ENCODE data around the gene COX20. TPM values are rescaled to one million over a fixed set of nuclear protein-coding genes. Genes with fewer than 3 reads are reported as not detected.

The COX20 gene
- total and polyA plus RNA-seq, 10 of the 15 experiments (the other 5 are each of a cell fraction or from before 2014, with no cell fraction given) = 22.8 to 112 (median 52.7) TPM

GRCh38 chr1:244861683-244862082 lies 26.2 kb downstream of the COX20 start (continued):
- TF ChIP-seq ZBTB40 (IDR thresholded peaks at IDR 0.05; ENCODE audit: borderline replicate concordance) (no peak), TARDBP (IDR thresholded peaks at IDR 0.05; ENCODE audit: borderline replicate concordance) (no peak), WRNIP1 (IDR thresholded peaks at IDR 0.05; ENCODE audit: borderline replicate concordance, low read depth, low read length) (0 out of 2 replicates have a peak, but pooled peaks have one; percentile 63)

- ChIA-PET POLR2A (interaction anchor here (0.9 to 21.2 kb wide), 5 partner anchors 11 to 210 kb away, joined by 3 to 350 read pairs (median 20); partner anchors contain the start of genes COX20 and DESI2), CTCF (interaction anchor here (0.8 to 11.1 kb wide), 8 partner anchors 11 to 180 kb away, joined by 3 to 98 read pairs (median 10); partner anchors contain the start of gene COX20), SMC1A (ENCODE audit: uncharacterized antibody, unreplicated experiment) (interaction anchor here (1.0 to 18.4 kb wide), 16 partner anchors 10 to 257 kb away, joined by 3 to 360 read pairs (median 4); partner anchors contain the start of gene COX20), RAD21 (ENCODE audit: unreplicated experiment) (interaction anchor here (0.8 to 4.2 kb wide), 13 partner anchors 9 to 180 kb away, joined by 3 to 44 read pairs (median 5); partner anchors contain the start of gene COX20)
- Histone ChIP-seq H3K4me1 (ENCODE audit: control insufficient read depth, insufficient read depth, low read length) (peaks cover 3% of the 10 kb centered on the region; the same call in 1 of the 2 replicates), H3K4me3 (peak overlapping the region; percentile 100), H3K79me2 (ENCODE audit: control insufficient read depth, insufficient read depth, low read length) (peaks cover 77% of the 10 kb centered on the region), H4K20me1 (ENCODE audit: control insufficient read depth, insufficient read depth) (peaks cover 14% of the 10 kb centered on the region), H3K9ac (ENCODE audit: control insufficient read depth, insufficient read depth, low read length) (peak overlapping the region; percentile 100), H3K27me3 (replicated peaks in 1 of 2; ENCODE audit: control insufficient read depth in 2 of 2, insufficient read depth in 2 of 2, low read length in 1 of 2) (no peaks in the 10 kb centered on the region), H3K36me3 (ENCODE audit: control insufficient read depth in 2 of 2, insufficient read depth in 2 of 2, low read length in 1 of 2) (peaks cover 4 to 38% of the 10 kb centered on the region in 2 experiments), H2AFZ (ENCODE audit: control insufficient read depth, low read depth, low read length) (no peak overlapping the region), H3K27ac (ENCODE audit: control insufficient read depth, insufficient read depth) (peak overlapping the region; percentile 99), H3K9me3 (replicated peaks; ENCODE audit: control insufficient read depth, insufficient read depth, low read length) (no peaks in the 10 kb centered on the region), H3K4me2 (ENCODE audit: control insufficient read depth, insufficient read depth) (peak overlapping the region; percentile 82)
- in situ Hi-C loops (cut with MboI) = loop anchor here (5.0 kb wide), 1 partner anchor 105 kb away; a partner anchor contains a TSS
- intact Hi-C loops (cut with micrococcal nuclease; ENCODE audit: unreplicated experiment) = loop anchor here (2.0 kb wide), 1 partner anchor 58 kb away; no protein-coding TSS in a partner anchor
- ATAC-seq (no peak), FAIRE-seq (no peak), DNase-seq (ENCODE audit: low read depth, low spot score) (no peak)
- 2% methylated on average over 7 of the region's 7 CpGs for WGBS (ENCODE audit: insufficient coverage, insufficient replicate concordance, low lambda C conversion rate, missing lambda C conversion rate)
- no TSS peak for BruUV-seq (replicated peaks)
- TF ChIP-seq USF2 (IDR thresholded peaks at IDR 0.05; ENCODE audit: borderline replicate concordance, low read depth, low read length) = no peak
- TF ChIP-seq PML (IDR thresholded peaks at IDR 0.05; ENCODE audit: low read length) = peak; percentile 24; the same call in 1 of the 2 replicates
- 0 out of 2 replicates have a peak, but pooled peaks have one; percentile 15 for TF ChIP-seq FOXM1 (IDR thresholded peaks at IDR 0.05; ENCODE audit: low read depth, low read length)
- no peak for TF ChIP-seq MXI1 (IDR thresholded peaks at IDR 0.05; ENCODE audit: low read depth, low read length)
- no peak for TF ChIP-seq NR2C2 (IDR thresholded peaks at IDR 0.05; ENCODE audit: borderline replicate concordance, control insufficient read depth, insufficient read length, low read depth)
- no peak for TF ChIP-seq IRF3 (IDR thresholded peaks at IDR 0.05)
- no peak for TF ChIP-seq SMAD5 (IDR thresholded peaks at IDR 0.05; ENCODE audit: low read depth)
- TF ChIP-seq CHD4 (IDR thresholded peaks at IDR 0.05) = no peak
- TF ChIP-seq YY1 (IDR thresholded peaks at IDR 0.05; ENCODE audit: low read depth, low read length) = no peak
- no peak for TF ChIP-seq BCL11A (IDR thresholded peaks at IDR 0.05; ENCODE audit: low read depth, low read length)
- no peak for TF ChIP-seq SIX5 (IDR thresholded peaks at IDR 0.05; ENCODE audit: low read depth, low read length, severe bottlenecking)
- TF ChIP-seq MTA3 (IDR thresholded peaks at IDR 0.05; ENCODE audit: borderline replicate concordance, low read length) = peak; percentile 55; the same call in 1 of the 2 replicates
- no peak for TF ChIP-seq DPF2 (IDR thresholded peaks at IDR 0.05)
Observed at GRCh38 chr1:244862354-244862698, 26.9 kb downstream of the COX20 start.
